Vagina (tissue), 2 donors: Measurements from ENCODE around the gene B4GALT5.

Source experiments
- POLR2A ChIP-seq, 2 donors: fragments of 450-650 bp; IDR thresholded peaks; one replicate each; pipeline ENCODE4 v1.6.1; 2017; ENCODE audit warnings: antibody characterized with exemption in 2 of 2, mild to moderate bottlenecking in 2 of 2, moderate library complexity in 2 of 2
- POLR2AphosphoS5 ChIP-seq, 2 donors: sonication (generic); formaldehyde crosslinking; IDR thresholded peaks; one replicate each; pipeline ENCODE4 v1.9.0; 2017; ENCODE audit warnings: antibody characterized with exemption in 2 of 2, mild to moderate bottlenecking in 2 of 2, low read depth in 1 of 2; ENCODE audit not compliant: insufficient read depth in 1 of 2
- TF ChIP-seq, protein P1 (sequence below), 3 experiments: fragments of 450-650 bp in 2 of 3; fragments of 200-600 bp in 1 of 3; sonication (generic) in 1 of 3; IDR thresholded peaks; one replicate each; pipeline ENCODE4 v1.5.1; 2017 to 2019; ENCODE audit warnings: antibody characterized with exemption in 3 of 3, mild to moderate bottlenecking in 2 of 3, moderate library complexity in 2 of 3

DNA sequence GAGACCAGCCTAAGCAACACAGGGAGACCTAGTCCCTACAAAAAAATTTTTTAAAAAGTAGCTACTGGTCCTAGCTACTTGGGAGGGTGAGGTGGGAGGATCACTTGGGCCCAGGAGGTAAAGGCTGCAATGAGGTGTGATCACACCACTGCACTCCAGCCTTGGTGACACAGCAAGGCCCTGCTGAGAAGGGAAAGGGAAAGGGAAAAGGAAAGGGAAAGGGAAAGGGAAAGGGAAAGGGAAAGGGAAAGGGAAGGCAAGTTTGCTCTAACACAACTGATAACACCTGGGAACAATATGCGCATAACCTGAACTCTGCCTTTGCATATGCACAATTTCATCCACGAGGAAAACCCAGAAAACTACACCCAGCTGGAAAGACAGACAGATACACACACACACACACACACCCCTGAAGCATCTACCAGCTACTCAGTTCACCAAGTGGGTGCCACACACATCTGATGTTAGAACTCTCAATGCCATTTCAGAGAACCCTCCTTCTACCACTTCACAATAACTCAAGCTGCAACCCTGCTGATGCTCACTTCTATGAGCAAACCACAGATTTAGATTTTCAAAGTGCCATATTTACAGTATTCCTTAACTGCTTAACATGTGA lies 19.1 kb downstream of the B4GALT5 start:
- no peak for TF ChIP-seq POLR2A (IDR thresholded peaks at IDR 0.05)
- TF ChIP-seq, protein P1, sequence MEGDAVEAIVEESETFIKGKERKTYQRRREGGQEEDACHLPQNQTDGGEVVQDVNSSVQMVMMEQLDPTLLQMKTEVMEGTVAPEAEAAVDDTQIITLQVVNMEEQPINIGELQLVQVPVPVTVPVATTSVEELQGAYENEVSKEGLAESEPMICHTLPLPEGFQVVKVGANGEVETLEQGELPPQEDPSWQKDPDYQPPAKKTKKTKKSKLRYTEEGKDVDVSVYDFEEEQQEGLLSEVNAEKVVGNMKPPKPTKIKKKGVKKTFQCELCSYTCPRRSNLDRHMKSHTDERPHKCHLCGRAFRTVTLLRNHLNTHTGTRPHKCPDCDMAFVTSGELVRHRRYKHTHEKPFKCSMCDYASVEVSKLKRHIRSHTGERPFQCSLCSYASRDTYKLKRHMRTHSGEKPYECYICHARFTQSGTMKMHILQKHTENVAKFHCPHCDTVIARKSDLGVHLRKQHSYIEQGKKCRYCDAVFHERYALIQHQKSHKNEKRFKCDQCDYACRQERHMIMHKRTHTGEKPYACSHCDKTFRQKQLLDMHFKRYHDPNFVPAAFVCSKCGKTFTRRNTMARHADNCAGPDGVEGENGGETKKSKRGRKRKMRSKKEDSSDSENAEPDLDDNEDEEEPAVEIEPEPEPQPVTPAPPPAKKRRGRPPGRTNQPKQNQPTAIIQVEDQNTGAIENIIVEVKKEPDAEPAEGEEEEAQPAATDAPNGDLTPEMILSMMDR (IDR thresholded peaks at IDR 0.05): no peak
- no peak for TF ChIP-seq POLR2AphosphoS5 (IDR thresholded peaks at IDR 0.05; ENCODE audit: insufficient read depth in 1 of 2, low read depth in 1 of 2)
